ENCODE data around the gene BHLHA15.
A peak's percentile ranks its signal among the peaks of the same experiment; 100 is the strongest.

Gene BHLHA15

DNA sequence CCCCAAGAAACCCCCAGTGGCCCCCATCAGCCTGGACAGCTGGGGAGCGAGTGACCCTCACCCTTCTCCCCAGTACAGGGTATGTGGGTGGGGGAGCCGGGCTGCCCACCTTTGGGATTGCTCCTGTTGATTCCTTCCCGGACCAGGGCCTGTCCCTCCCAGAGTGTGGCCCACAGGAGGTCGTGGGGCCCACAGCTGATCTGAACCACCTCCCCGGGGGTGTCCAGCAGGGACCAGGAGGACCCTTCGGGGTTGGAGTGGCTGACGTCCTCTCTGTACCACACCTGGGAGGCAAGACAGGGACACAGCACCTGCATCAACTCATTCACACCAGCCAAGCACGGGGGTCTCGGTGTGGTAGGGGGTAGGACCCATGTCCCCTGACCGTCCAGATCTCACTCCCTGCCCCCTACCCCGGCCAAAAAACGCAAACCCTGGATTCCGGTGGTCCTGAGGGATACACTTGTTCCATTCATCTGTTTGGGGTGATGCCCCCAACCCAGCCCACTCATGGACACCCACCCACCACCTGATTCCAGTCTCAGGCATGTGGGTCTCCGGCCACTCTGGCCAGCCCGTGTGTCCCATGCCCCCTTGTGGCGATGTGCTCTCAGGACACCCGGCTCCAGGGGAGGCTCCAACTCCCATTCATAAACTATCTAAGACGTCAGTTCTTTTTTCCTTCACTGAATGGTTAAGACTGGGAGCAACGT is 29.9 kb downstream of the BHLHA15 start:
- peak in 28 of 58 donors; percentile 2 to 65 (median 13) for DNase-seq

DNA sequence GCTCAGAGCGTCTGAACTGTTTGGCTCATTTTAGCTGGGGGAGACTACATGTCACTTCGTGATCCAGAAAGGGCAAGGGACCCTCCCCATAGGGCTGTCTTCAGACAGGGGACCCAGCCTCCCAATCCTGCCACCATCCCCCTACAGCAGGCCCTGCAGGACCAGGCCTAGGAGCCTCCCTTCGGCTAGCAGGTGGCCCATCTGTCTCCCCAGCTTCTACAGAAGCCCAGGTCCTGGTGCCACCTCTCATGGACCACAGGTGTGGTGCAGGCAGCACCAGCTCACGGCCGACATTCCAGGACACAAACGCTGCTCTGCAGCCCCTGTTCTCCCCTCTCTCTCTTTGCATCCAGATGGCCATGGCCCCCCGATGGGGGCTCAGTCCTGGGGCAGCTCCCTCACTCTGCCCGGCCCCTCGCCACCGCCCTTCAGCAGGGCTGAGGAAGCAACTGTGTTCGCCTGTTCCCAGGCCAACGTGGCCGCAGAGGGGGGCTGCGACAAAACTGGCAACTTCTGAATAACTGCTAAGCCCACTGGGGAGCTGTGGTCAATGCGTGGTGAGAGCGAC is 30.5 kb downstream of the BHLHA15 start:
- no peak for DNase-seq

DNA sequence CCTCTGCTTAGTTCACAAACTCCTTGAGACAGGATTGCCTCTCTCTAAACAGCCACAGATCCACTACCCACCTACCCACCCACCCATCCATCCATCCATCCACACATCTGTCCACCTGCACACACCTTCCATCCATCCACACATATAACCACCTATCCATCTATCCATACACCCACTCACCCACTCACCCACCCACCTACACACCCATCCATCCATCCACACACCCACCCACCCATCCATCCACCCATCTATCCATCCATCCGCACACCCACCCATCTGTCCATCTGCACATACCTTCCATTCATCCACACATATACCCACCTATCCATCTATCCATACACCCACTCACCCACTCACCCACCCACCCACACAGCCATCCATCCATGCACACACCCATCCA is 31.1 kb downstream of the BHLHA15 start:
- no peak for DNase-seq

GRCh38 chr7:98242934-98243333 is 31.7 kb downstream of the BHLHA15 start:
- no peak for DNase-seq

- DNase-seq = no peak
Measured at GRCh38 chr7:98244871-98245270, 33.6 kb downstream of the BHLHA15 start.

DNA sequence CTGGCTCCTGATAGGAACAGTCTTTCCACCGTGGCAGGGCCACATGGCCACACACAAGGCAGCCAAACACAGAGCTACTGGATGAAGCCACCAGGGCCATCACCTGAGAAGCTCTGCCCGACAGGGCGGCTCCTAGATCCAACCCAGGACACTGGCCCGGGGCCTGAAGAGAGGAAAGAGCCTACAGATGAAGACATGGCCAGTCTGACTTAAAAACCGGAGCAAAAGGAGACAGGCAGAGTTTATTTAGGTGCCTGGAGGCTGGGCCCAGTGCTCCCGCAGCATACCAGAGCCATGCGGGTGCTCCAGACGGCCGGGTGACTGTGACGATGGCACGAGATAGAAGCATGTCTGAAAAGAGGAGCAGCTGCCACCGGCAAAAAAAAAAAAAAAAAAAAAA is 36.9 kb downstream of the BHLHA15 start:
- no peak for DNase-seq

DNA sequence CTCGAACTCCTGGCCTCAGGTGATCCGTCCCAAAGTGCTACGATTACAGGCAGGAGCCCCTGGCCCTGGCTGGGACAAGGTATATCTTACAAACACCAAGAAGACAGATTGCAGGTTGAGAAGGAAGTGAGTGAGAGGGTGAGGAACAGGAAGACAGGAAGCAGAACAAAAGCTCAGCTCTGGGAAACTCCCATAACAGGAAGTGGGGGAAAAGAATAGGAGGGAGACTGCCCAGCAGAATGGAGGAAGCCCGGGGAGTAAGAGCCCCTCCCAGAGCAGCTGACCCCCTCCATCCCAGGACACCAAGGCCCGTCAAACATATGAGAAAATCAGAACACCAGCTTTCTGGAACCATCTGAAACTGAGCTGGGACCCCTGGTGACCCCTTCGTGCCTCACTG is 37.9 kb downstream of the BHLHA15 start:
- no peak for DNase-seq

DNA sequence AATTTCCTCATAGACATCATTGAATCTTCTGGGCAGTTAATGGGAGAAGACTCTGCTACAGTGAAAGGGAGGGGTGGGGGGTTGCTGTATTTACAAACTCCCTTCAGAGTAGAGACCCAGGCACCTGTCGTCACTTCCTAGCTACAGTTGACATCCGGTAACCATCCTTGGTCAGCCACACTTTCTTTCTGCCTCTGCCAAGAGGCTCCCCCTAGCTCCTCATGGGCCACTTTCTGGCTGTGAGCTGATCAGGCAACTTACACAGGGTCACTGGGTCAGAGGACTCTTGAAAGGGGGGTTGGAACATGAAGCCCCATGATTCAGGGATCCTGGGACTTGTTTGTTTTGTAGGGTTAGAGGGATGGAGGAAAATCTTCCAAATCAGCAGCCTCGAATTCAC is 39.5 kb downstream of the BHLHA15 start:
- no peak for DNase-seq

DNA sequence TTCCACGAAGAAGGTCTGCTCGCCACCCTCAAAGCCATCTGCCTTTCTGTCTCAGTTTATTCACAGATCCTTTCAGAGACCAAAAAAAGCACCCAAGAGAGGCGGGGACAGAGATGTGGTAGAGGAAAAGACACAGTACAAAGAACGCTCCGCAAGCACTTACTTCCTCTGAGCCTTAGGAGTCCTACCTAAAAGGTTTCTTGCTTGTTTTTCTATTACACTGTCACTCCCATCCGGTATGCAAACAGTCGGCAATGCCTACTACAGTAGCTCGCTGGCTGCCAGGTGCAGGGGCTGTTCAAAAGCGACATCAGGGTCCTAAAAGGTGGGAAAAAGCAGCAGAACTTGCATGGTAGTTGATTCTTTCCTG is 40.0 kb downstream of the BHLHA15 start:
- peak in 6 of 58 donors; percentile 6 to 33 (median 14) for DNase-seq

GRCh38 chr7:98251601-98252424 is 40.6 kb downstream of the BHLHA15 start, which contains the start of gene TECPR1:
TECPR1 (minus strand) TSS chr7:98252232; CDS start chr7:98246146, 6,086 bp downstream.
- DNase-seq = peak; percentile 63 to 97 (median 91)

DNA sequence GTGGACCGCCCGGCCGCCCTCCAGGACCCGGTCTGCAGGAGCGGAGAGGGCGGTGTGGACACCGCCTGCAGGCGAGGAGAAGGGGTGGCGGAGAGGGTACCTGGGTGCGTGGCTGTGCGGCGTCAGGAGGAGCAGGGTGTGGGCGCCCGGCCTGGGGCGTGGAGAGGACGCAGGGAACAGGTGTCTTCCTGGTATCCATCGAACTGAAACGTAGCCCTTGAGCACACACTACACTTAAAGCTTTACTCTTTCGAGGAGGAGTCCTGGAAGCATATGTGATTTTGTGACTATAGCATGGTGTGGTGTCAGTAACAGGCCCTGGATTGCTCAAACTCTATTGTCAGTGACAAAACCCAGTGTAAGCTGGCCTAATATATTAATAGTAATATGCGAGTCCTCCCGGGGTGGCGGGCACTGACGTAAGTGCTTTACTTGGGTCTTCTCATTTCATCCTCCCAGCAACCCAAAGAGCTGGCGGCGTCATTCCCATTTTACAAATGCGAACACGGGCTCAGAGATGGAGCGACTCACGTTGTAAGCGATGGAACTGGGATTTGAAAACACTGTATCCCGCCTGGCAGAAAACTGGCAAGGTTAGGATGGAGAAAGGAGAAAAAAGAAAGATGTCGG is 41.3 kb downstream of the BHLHA15 start:
- no peak for DNase-seq

GRCh38 chr7:98254516-98254915 is 43.3 kb downstream of the BHLHA15 start:
- no peak for DNase-seq

GRCh38 chr7:98254951-98255610 is 43.8 kb downstream of the BHLHA15 start:
- no peak for DNase-seq

DNA sequence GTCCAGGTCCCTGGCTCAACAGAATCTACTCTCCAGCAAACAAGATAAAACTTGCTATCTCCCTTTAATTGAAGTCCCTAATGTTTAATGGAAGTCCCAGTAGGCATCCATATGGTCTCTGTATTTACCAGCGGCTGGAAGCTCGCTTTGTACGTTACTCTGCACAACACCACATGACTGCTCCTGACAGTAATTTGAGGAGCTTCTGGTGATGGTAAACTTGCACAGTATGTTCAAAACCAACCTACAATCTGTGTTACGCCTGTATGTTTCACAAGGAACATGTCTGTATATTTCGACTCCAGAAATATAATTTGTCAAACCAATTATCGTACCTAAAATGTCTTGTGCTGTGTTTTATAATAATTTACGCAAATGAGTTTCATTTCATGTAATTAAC is 45.2 kb downstream of the BHLHA15 start:
- no peak for DNase-seq

- no peak for DNase-seq
Measured at GRCh38 chr7:98257701-98258100, 46.5 kb downstream of the BHLHA15 start.
